GM12878 (cell line): ENCODE results near the gene GPC6.

Experiments
- CTCF ChIP-seq, 3 experiments: IDR thresholded peaks in 2 of 3; conservative IDR thresholded peaks in 1 of 3; 2 replicates each; pipeline ENCODE4 v1.5.1; 2011; ENCODE audit warnings: low read depth in 3 of 3, low read length in 3 of 3, mild to moderate bottlenecking in 3 of 3, control low read depth in 2 of 3, moderate library complexity in 2 of 3, inconsistent platforms in 1 of 3, mixed read lengths in 1 of 3; ENCODE audit not compliant: control insufficient read depth in 2 of 3, insufficient read depth in 1 of 3; ENCODE audit errors: extremely low read depth in 1 of 3
- POLR2AphosphoS5 ChIP-seq: IDR thresholded peaks from 2 replicates; pipeline ENCODE4 v1.6.1; 2011; ENCODE audit warnings: mild to moderate bottlenecking, low read length, inconsistent platforms

- TF ChIP-seq CTCF (IDR thresholded peaks at IDR 0.05 in 2 of 3, conservative IDR thresholded peaks at IDR 0.05 in 1 of 3; ENCODE audit: control insufficient read depth in 2 of 3, extremely low read depth in 1 of 3, insufficient read depth in 1 of 3, low read depth in 3 of 3, low read length in 3 of 3) (no peak), POLR2AphosphoS5 (no peak)
Measured at GRCh38 chr13:93455861-93456260, 229.3 kb downstream of the GPC6 start.
